DOHH2 (cell line): ENCODE results near the gene COBLL1.

Experiments used
- H3F3A ChIP-seq: fragments of 200-600 bp; sonication (generic), shearing (Covaris generic); 2 replicates; pipeline ENCODE4 v1.6.0; 2016; ENCODE audit warnings: antibody characterized with exemption, mild to moderate bottlenecking; ENCODE audit not compliant: control insufficient read depth, insufficient read depth
- H3K27ac ChIP-seq: fragments of 200-600 bp; sonication (generic); 2 replicates; pipeline ENCODE4 v1.5.1; 2014; ENCODE audit warnings: low read depth, mild to moderate bottlenecking, low read length, moderate library complexity
- H3K27me3 ChIP-seq: fragments of 200-600 bp; sonication (generic); 2 replicates; pipeline ENCODE4 v1.6.1; 2014; ENCODE audit warnings: mild to moderate bottlenecking, low read length, mixed read lengths; ENCODE audit not compliant: control insufficient read depth
- H3K36me3 ChIP-seq: fragments of 200-600 bp; sonication (generic); 2 replicates; pipeline ENCODE4 v1.6.1; 2014; ENCODE audit warnings: mild to moderate bottlenecking, low read length, moderate library complexity, mixed read lengths; ENCODE audit not compliant: control insufficient read depth
- H3K4me1 ChIP-seq: fragments of 200-600 bp; sonication (generic); 2 replicates; pipeline ENCODE4 v1.6.1; 2014; ENCODE audit warnings: mild to moderate bottlenecking, low read length, mixed read lengths; ENCODE audit not compliant: control insufficient read depth
- H3K4me2 ChIP-seq: fragments of 200-600 bp; sonication (generic); 2 replicates; pipeline ENCODE4 v1.6.0; 2014; ENCODE audit warnings: mild to moderate bottlenecking, low read length, moderate library complexity
- H3K4me3 ChIP-seq: fragments of 200-600 bp; sonication (generic); 2 replicates; pipeline ENCODE4 v1.5.1; 2014; ENCODE audit warnings: mild to moderate bottlenecking, low read length, mixed read lengths
- H3K79me2 ChIP-seq: fragments of 200-600 bp; sonication (generic); 2 replicates; pipeline ENCODE4 v1.6.1; 2014; ENCODE audit warnings: mild to moderate bottlenecking, low read length, mixed read lengths; ENCODE audit not compliant: control insufficient read depth
- H3K9me2 ChIP-seq: fragments of 200-600 bp; sonication (generic); replicated peaks from 2 replicates; pipeline ENCODE4 v1.6.1; 2014; ENCODE audit warnings: mild to moderate bottlenecking, low read length, mixed read lengths; ENCODE audit not compliant: control insufficient read depth
- H3K9me3 ChIP-seq: fragments of 200-600 bp; sonication (generic); 2 replicates; pipeline ENCODE4 v1.6.1; 2014; ENCODE audit warnings: antibody characterized with exemption, low read length, mixed read lengths; ENCODE audit not compliant: control insufficient read depth, insufficient read depth
- H4K20me1 ChIP-seq: fragments of 200-600 bp; sonication (generic); 2 replicates; pipeline ENCODE4 v1.6.0; 2014; ENCODE audit warnings: low read depth, mild to moderate bottlenecking, antibody characterized with exemption, low read length, moderate library complexity; ENCODE audit not compliant: control insufficient read depth, insufficient read depth
- EZH2phosphoT487 ChIP-seq: fragments of 200-600 bp; sonication (generic); IDR thresholded peaks from 2 replicates; pipeline ENCODE4 v1.6.1; 2017; ENCODE audit warnings: borderline replicate concordance, mild to moderate bottlenecking, antibody characterized with exemption, low read length, moderate library complexity, mixed read lengths
- TF ChIP-seq, protein P1 (sequence below): fragments of 200-600 bp; sonication (generic); IDR thresholded peaks from one replicate; pipeline ENCODE4 v1.5.1; 2014; ENCODE audit warnings: antibody characterized with exemption, mild to moderate bottlenecking, low read depth, low read length; ENCODE audit not compliant: poor library complexity, severe bottlenecking

Gene COBLL1

DNA sequence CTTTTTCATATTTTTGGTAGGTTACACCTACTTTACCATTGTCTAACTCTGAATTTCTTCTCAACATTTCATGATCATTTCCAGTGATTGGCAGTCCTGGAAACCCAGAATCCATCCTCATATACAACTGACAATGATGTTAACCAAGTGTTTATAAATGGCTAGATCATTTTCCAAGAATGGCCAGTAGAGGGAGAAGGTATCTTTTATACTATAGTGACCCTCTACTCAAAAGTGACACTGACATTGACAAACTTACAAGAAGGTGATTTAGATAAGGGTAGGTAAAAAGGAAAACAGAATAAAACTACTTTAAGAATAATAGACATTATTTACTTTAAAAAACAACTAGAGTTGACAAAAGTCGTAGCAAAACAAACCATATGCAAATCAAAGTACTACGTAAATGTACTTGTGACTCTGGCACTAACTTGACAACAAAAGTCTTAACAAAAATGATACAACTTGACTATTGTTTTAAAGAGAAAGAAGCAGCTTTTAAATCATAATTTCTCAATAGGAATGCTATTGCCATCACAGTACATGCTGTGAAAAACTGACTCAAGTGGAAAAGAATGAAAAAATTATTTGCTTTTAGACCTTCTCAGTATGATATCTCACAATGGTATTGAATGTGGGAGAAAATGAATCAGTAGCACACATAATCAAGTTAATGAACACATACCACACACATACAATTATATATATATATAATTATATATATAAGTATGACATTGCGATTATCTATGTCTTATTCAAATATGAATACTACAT is 143.7 kb downstream of the COBLL1 start:
- no peaks in the 10 kb centered on the region for H3K9me2 ChIP-seq
- H3K9me3 ChIP-seq, result no peaks in the 10 kb centered on the region
- no peak overlapping the region for H3K4me3 ChIP-seq
- no peaks in the 10 kb centered on the region for H3K4me1 ChIP-seq
- H3K27ac ChIP-seq, result no peak overlapping the region
- no peaks in the 10 kb centered on the region for H3K27me3 ChIP-seq
- H3F3A ChIP-seq, result no peaks in the 10 kb centered on the region
- no peaks in the 10 kb centered on the region for H3K79me2 ChIP-seq
- no peak overlapping the region for H3K4me2 ChIP-seq
- no peak for TF ChIP-seq EZH2phosphoT487
- TF ChIP-seq, protein P1, sequence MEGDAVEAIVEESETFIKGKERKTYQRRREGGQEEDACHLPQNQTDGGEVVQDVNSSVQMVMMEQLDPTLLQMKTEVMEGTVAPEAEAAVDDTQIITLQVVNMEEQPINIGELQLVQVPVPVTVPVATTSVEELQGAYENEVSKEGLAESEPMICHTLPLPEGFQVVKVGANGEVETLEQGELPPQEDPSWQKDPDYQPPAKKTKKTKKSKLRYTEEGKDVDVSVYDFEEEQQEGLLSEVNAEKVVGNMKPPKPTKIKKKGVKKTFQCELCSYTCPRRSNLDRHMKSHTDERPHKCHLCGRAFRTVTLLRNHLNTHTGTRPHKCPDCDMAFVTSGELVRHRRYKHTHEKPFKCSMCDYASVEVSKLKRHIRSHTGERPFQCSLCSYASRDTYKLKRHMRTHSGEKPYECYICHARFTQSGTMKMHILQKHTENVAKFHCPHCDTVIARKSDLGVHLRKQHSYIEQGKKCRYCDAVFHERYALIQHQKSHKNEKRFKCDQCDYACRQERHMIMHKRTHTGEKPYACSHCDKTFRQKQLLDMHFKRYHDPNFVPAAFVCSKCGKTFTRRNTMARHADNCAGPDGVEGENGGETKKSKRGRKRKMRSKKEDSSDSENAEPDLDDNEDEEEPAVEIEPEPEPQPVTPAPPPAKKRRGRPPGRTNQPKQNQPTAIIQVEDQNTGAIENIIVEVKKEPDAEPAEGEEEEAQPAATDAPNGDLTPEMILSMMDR, result peak; percentile 54
- H3K36me3 ChIP-seq, result peaks cover 11% of the 10 kb centered on the region; the same call in 1 of the 2 replicates
- no peaks in the 10 kb centered on the region for H4K20me1 ChIP-seq

DNA sequence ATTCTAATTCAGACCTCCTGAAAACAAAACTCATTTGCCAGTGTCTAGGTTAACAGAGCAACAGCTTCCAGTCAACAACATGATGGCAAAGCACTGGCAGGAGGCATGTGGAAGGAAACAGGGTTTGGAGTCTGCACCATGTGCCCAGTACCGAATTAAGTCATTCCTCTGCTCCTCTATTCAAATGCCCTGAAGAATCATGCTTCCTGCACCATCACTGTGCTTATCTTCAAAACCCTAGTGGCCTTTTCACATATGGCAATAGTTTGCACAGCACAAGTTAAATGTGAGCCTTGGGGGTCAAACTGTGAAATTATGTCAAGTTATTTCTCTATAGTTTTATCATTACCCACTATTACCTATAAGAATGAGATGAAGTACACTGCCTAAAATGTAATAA is 145.0 kb downstream of the COBLL1 start:
- no peaks in the 10 kb centered on the region for H3F3A ChIP-seq
- H3K27ac ChIP-seq, result no peak overlapping the region
- H3K4me1 ChIP-seq, result no peaks in the 10 kb centered on the region
- no peak overlapping the region for H3K4me3 ChIP-seq
- H3K4me2 ChIP-seq, result no peak overlapping the region
- peaks cover 11% of the 10 kb centered on the region; the same call in 1 of the 2 replicates for H3K36me3 ChIP-seq
- TF ChIP-seq, protein P1, result no peak
- no peak for TF ChIP-seq EZH2phosphoT487
- no peaks in the 10 kb centered on the region for H3K9me3 ChIP-seq
- no peaks in the 10 kb centered on the region for H3K79me2 ChIP-seq
- H4K20me1 ChIP-seq, result no peaks in the 10 kb centered on the region
- no peaks in the 10 kb centered on the region for H3K27me3 ChIP-seq
- H3K9me2 ChIP-seq, result no peaks in the 10 kb centered on the region

DNA sequence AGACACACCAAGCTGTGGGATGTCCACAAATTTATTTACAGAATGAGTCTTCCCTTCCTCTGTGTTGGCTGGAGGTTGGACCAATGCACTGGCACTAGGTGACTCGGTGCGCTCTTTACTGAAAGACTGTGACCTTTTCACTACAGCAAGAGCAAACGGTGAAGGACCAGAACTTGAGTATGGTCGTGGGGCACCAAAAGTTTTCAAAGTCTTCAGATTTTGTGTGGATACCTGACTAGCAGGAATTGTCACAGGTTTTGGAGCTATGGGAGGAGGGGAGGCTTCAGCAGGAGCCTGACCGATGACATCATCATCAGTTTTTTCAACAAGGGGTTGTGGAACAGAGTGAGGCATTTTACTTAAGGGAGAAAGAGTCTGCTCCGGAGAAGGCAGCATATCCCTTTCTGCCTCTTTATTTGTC is 147.3 kb downstream of the COBLL1 start:
- Histone ChIP-seq H3K79me2 (no peaks in the 10 kb centered on the region), H3K27me3 (no peaks in the 10 kb centered on the region), H4K20me1 (no peaks in the 10 kb centered on the region), H3F3A (no peaks in the 10 kb centered on the region), H3K36me3 (peaks cover 11% of the 10 kb centered on the region; the same call in 1 of the 2 replicates), H3K27ac (no peak overlapping the region), H3K4me1 (no peaks in the 10 kb centered on the region), H3K4me3 (no peak overlapping the region), H3K4me2 (no peak overlapping the region), H3K9me3 (no peaks in the 10 kb centered on the region), H3K9me2 (no peaks in the 10 kb centered on the region)
- no peak for TF ChIP-seq EZH2phosphoT487
- TF ChIP-seq, protein P1, result no peak
